DND-41 (cell line): Measurements from ENCODE around the gene TRAF3IP1.

Experiments
- EZH2 ChIP-seq: IDR thresholded peaks from 3 replicates; pipeline ENCODE4 v1.6.1; 2012; ENCODE audit warnings: borderline replicate concordance, low read depth, mild to moderate bottlenecking, moderate library complexity, low read length, inconsistent platforms; ENCODE audit not compliant: severe bottlenecking
- TF ChIP-seq, protein P1 (sequence below): IDR thresholded peaks from 2 replicates; pipeline ENCODE4 v1.5.1; 2012; ENCODE audit warnings: borderline replicate concordance, low read length, moderate library complexity, mild to moderate bottlenecking; ENCODE audit not compliant: poor library complexity, severe bottlenecking; ENCODE audit errors: extremely low read depth

DNA sequence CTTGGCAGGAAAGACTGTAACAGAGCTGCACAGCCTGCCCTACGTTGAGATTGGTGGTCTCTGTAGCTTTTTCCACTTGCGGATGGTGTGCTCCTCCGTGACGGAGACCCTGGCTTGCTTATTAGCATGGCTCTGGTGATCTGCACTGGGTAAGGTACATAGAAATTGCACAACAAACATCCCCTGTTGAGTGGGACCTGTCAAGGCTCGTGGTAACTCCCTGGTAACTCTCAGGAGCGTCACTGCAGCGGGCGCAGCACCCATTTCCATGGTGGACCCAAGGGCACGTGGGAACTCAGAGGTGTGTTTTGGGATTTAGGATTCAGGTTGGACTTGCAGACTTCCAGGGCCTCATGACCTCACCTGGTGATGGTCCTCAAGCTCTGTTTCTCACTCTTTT lies 1.1 kb downstream of the TRAF3IP1 start:
- TF ChIP-seq, protein P1, sequence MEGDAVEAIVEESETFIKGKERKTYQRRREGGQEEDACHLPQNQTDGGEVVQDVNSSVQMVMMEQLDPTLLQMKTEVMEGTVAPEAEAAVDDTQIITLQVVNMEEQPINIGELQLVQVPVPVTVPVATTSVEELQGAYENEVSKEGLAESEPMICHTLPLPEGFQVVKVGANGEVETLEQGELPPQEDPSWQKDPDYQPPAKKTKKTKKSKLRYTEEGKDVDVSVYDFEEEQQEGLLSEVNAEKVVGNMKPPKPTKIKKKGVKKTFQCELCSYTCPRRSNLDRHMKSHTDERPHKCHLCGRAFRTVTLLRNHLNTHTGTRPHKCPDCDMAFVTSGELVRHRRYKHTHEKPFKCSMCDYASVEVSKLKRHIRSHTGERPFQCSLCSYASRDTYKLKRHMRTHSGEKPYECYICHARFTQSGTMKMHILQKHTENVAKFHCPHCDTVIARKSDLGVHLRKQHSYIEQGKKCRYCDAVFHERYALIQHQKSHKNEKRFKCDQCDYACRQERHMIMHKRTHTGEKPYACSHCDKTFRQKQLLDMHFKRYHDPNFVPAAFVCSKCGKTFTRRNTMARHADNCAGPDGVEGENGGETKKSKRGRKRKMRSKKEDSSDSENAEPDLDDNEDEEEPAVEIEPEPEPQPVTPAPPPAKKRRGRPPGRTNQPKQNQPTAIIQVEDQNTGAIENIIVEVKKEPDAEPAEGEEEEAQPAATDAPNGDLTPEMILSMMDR, result no peak
- no peak for TF ChIP-seq EZH2
